Liver (tissue), 3 donors: ENCODE results near the gene DPPA4.

Source experiments
- CTCF ChIP-seq: fragments of 150-350 bp; IDR thresholded peaks from 2 replicates; pipeline ENCODE4 v1.5.1; 2017; ENCODE audit warnings: improper control_type of control experiment, low read depth, low read length; ENCODE audit not compliant: missing input control
- FOXA1 ChIP-seq: IDR thresholded peaks from 2 replicates; pipeline ENCODE4 v1.6.1; 2016; ENCODE audit warnings: antibody characterized with exemption
- JUND ChIP-seq, 2 donors: IDR thresholded peaks; 2 replicates each; pipeline ENCODE4 v1.6.1; 2016; ENCODE audit warnings: antibody characterized with exemption in 2 of 2
- MAX ChIP-seq: IDR thresholded peaks from 2 replicates; pipeline ENCODE4 v1.6.1; 2016; ENCODE audit warnings: antibody characterized with exemption
- RXRA ChIP-seq, 2 donors: IDR thresholded peaks; 2 replicates each; pipeline ENCODE4 v1.6.1; 2017 to 2018; ENCODE audit warnings: antibody characterized with exemption in 2 of 2, mild to moderate bottlenecking in 1 of 2
- SP1 ChIP-seq: IDR thresholded peaks from 2 replicates; pipeline ENCODE4 v1.6.1; 2018; ENCODE audit warnings: antibody characterized with exemption, mild to moderate bottlenecking
- donor health status: healthy.
- donor health status: healthy.

- TF ChIP-seq SP1 (no peak), CTCF (no peak), MAX (no peak), FOXA1 (no peak), RXRA (IDR thresholded peaks at IDR 0.05) (no peak), JUND (IDR thresholded peaks at IDR 0.05) (no peak)
Measured at GRCh38 chr3:109364088-109364487, 26.7 kb upstream of the DPPA4 start.
